CD4-positive, alpha-beta memory T cell (primary cell): ENCODE measurements around the gene TNNC1. TPM values are rescaled to one million over a fixed set of nuclear protein-coding genes. Genes with fewer than 3 reads are reported as not detected.

Source experiments
- CTCF ChIA-PET: fragments of 350-600 bp; sonication (Branson Sonifier 250); formaldehyde crosslinking; loops from one replicate; lab custom pipeline; 2021; ENCODE audit warnings: inconsistent platforms; ENCODE audit not compliant: partially characterized antibody; lab: Charles Lee
- POLR2A ChIA-PET: fragments of 350-600 bp; sonication (Branson Sonifier 250); formaldehyde crosslinking; loops from one replicate; lab custom pipeline; 2021; ENCODE audit not compliant: partially characterized antibody; lab: Charles Lee
- DNase-seq, 5 donors: peaks; one replicate each; pipeline versions ENCODE4 v3.0.0 to v3.0.0-alpha.2; 2020 to 2022; ENCODE audit warnings: mixed read lengths in 1 of 5
- H3K27ac ChIP-seq: one replicate; pipeline ENCODE4 v1.7.0; 2013; ENCODE audit warnings: low read depth, low read length
- H3K27me3 ChIP-seq: 2 replicates; pipeline ENCODE4 v1.7.0; 2013; ENCODE audit warnings: mild to moderate bottlenecking, low read length, moderate library complexity; ENCODE audit not compliant: insufficient read depth
- H3K36me3 ChIP-seq: 2 replicates; pipeline ENCODE4 v1.7.0; 2013; ENCODE audit warnings: mild to moderate bottlenecking, low read length, moderate library complexity; ENCODE audit not compliant: insufficient read depth
- H3K4me1 ChIP-seq: 2 replicates; pipeline ENCODE4 v1.7.0; 2013; ENCODE audit warnings: mild to moderate bottlenecking, low read length, moderate library complexity; ENCODE audit not compliant: insufficient read depth
- H3K4me3 ChIP-seq, 2 donors: one replicate each; pipeline ENCODE4 v1.7.0; 2013; ENCODE audit warnings: low read length in 2 of 2, mild to moderate bottlenecking in 1 of 2
- H3K9me3 ChIP-seq, 2 donors: one replicate each; pipeline ENCODE4 v1.7.0; 2013; ENCODE audit warnings: low read length in 2 of 2, control low read depth in 1 of 2; ENCODE audit not compliant: control insufficient read depth in 1 of 2
- H3K27ac Mint-ChIP-seq, 7 donors: one replicate each; pipeline ENCODE4 v1.8.0; 2020 to 2021; ENCODE audit warnings: mixed read lengths in 7 of 7, mild to moderate bottlenecking in 6 of 7, inconsistent platforms in 3 of 7, moderate library complexity in 3 of 7
- H3K27me3 Mint-ChIP-seq, 2 donors: one replicate each; pipeline ENCODE4 v1.8.0; 2020 to 2021; ENCODE audit warnings: mixed read lengths in 2 of 2
- H3K36me3 Mint-ChIP-seq, 2 donors: one replicate each; pipeline ENCODE4 v1.8.0; 2020 to 2021; ENCODE audit warnings: mixed read lengths in 2 of 2, inconsistent platforms in 1 of 2, mild to moderate bottlenecking in 1 of 2
- H3K4me1 Mint-ChIP-seq, 4 donors: one replicate each; pipeline ENCODE4 v1.8.0; 2020 to 2021; ENCODE audit warnings: mixed read lengths in 4 of 4, mild to moderate bottlenecking in 1 of 4
- H3K4me3 Mint-ChIP-seq, 8 donors: one replicate each; pipeline ENCODE4 v1.8.0; 2020 to 2021; ENCODE audit warnings: mixed read lengths in 8 of 8, mild to moderate bottlenecking in 7 of 8, moderate library complexity in 6 of 8, inconsistent platforms in 3 of 8
- H3K9me3 Mint-ChIP-seq, 8 donors: one replicate each; pipeline ENCODE4 v1.8.0; 2020 to 2021; ENCODE audit warnings: mixed read lengths in 8 of 8, mild to moderate bottlenecking in 5 of 8, inconsistent platforms in 3 of 8, moderate library complexity in 1 of 8
- intact Hi-C: fragments of 100-400 bp; cut with micrococcal nuclease; formaldehyde crosslinking; loops from one replicate; pipeline ENCODE4 v1.15.1; 2023
- polyA plus RNA-seq, 2 donors: library from polyadenylated mRNA; unstranded; fragments of 300-500 nt; fragmentation: Illumina TruSeq; gene quantifications; one replicate each; pipeline ENCODE4 v1.2.3, GENCODE V29; 2021
- total RNA-seq, 2 experiments: library from RNA; stranded (reverse); gene quantifications; one replicate each; pipeline ENCODE4 v1.2.3, GENCODE V29; 2021

TNNC1 gene
- total and polyA plus RNA-seq, 4 experiments from 2014 or later = 0.92 to 7.1 (median 5.3) TPM; not detected in 1

- no peaks in the 10 kb centered on the region for H3K27me3 ChIP-seq
- no peak overlapping the region for H3K27ac Mint-ChIP-seq
- no peaks in the 10 kb centered on the region for H3K9me3 Mint-ChIP-seq
- intact Hi-C loops = no loop called here
- CTCF ChIA-PET = no interaction called here
- no peaks in the 10 kb centered on the region for H3K9me3 ChIP-seq
- no peak overlapping the region for H3K27ac ChIP-seq
- no peak overlapping the region for H3K4me3 ChIP-seq
- H3K27me3 Mint-ChIP-seq = no peaks in the 10 kb centered on the region
- peaks cover 81% of the 10 kb centered on the region for H3K36me3 ChIP-seq
- no peak overlapping the region for H3K4me3 Mint-ChIP-seq
- H3K36me3 Mint-ChIP-seq = peaks cover 32 to 79% of the 10 kb centered on the region in 2 donors
- POLR2A ChIA-PET = no interaction called here
- H3K4me1 Mint-ChIP-seq = peaks cover 0 to 7% (median 3%) of the 10 kb centered on the region in 4 donors
- peaks cover 2% of the 10 kb centered on the region for H3K4me1 ChIP-seq
- DNase-seq = no peak
Measured at GRCh38 chr3:52402706-52403270, 51.1 kb downstream of the TNNC1 start.

- no peak for DNase-seq
- peaks cover 0 to 4% (median under 1%) of the 10 kb centered on the region in 4 donors for H3K4me1 Mint-ChIP-seq
- Histone ChIP-seq H3K36me3 (peaks cover 74% of the 10 kb centered on the region), H3K27ac (no peak overlapping the region), H3K4me1 (no peaks in the 10 kb centered on the region), H3K27me3 (no peaks in the 10 kb centered on the region), H3K4me3 (no peak overlapping the region), H3K9me3 (no peaks in the 10 kb centered on the region)
- intact Hi-C loops = no loop called here
- CTCF ChIA-PET = no interaction called here
- POLR2A ChIA-PET = no interaction called here
- no peaks in the 10 kb centered on the region for H3K9me3 Mint-ChIP-seq
- no peaks in the 10 kb centered on the region for H3K27me3 Mint-ChIP-seq
- H3K36me3 Mint-ChIP-seq = peaks cover 33 to 80% of the 10 kb centered on the region in 2 donors
- H3K27ac Mint-ChIP-seq = no peak overlapping the region
- no peak overlapping the region for H3K4me3 Mint-ChIP-seq
Measured at GRCh38 chr3:52402101-52402521, 51.7 kb downstream of the TNNC1 start.

- no peaks in the 10 kb centered on the region for H3K4me1 ChIP-seq
- POLR2A ChIA-PET = no interaction called here
- no peak overlapping the region for H3K27ac Mint-ChIP-seq
- intact Hi-C loops = no loop called here
- H3K36me3 ChIP-seq = peaks cover 69% of the 10 kb centered on the region
- H3K4me3 ChIP-seq = no peak overlapping the region
- H3K27me3 ChIP-seq = no peaks in the 10 kb centered on the region
- no peak overlapping the region for H3K27ac ChIP-seq
- H3K9me3 ChIP-seq = no peaks in the 10 kb centered on the region
- H3K27me3 Mint-ChIP-seq = no peaks in the 10 kb centered on the region
- H3K36me3 Mint-ChIP-seq = peaks cover 33 to 79% of the 10 kb centered on the region in 2 donors
- CTCF ChIA-PET = no interaction called here
- H3K4me3 Mint-ChIP-seq = no peak overlapping the region
- H3K9me3 Mint-ChIP-seq = no peaks in the 10 kb centered on the region
- peaks cover 0 to 2% (median 0%) of the 10 kb centered on the region in 4 donors for H3K4me1 Mint-ChIP-seq
- DNase-seq = no peak
Measured at GRCh38 chr3:52401551-52401950, 52.3 kb downstream of the TNNC1 start.

Other genes starting within 250 kb of the TNNC1 start
- gene TLR9, start 228.4 kb downstream of the TNNC1 start, total RNA-seq = 1 to 10 TPM; 2.3 to 3.0 TPM
- gene TLR9, start 228.4 kb downstream of the TNNC1 start, polyA plus RNA-seq = not detected
- 10 to 100 TPM; 69.3 to 76.1 TPM for gene TWF2, start 214.9 kb downstream of the TNNC1 start, total RNA-seq
- 100 to 1,000 TPM; 122 to 124 TPM for gene TWF2, start 214.9 kb downstream of the TNNC1 start, polyA plus RNA-seq
- 10 to 100 TPM; 70.2 to 81.1 TPM for gene PPM1M, start 208.3 kb downstream of the TNNC1 start, total RNA-seq
- 10 to 100 TPM; 52.0 to 85.3 TPM for gene PPM1M, start 208.3 kb downstream of the TNNC1 start, polyA plus RNA-seq
- gene WDR82, start 175.4 kb downstream of the TNNC1 start, total RNA-seq = 100 to 1,000 TPM; 149 to 150 TPM
- 100 to 1,000 TPM in 1 of 2 donors, 10 to 100 TPM in 1; 62.3 to 143 TPM for gene WDR82, start 175.4 kb downstream of the TNNC1 start, polyA plus RNA-seq
- gene GLYCTK, start 166.2 kb downstream of the TNNC1 start, total RNA-seq = 10 to 100 TPM; 29.4 to 35.1 TPM
- gene GLYCTK, start 166.2 kb downstream of the TNNC1 start, polyA plus RNA-seq = 1 to 10 TPM; 4.9 to 9.7 TPM
- 10 to 100 TPM; 45.1 to 49.8 TPM for gene DNAH1, start 137.7 kb downstream of the TNNC1 start, total RNA-seq
- 1 to 10 TPM in 1 of 2 donors, under 1 TPM in 1; 0.02 to 1.2 TPM for gene DNAH1, start 137.7 kb downstream of the TNNC1 start, polyA plus RNA-seq
- gene BAP1, start 44.0 kb downstream of the TNNC1 start, total RNA-seq = 10 to 100 TPM; 77.2 to 88.8 TPM
- gene BAP1, start 44.0 kb downstream of the TNNC1 start, polyA plus RNA-seq = 10 to 100 TPM; 10.0 to 26.9 TPM
- 10 to 100 TPM; 13.3 to 15.1 TPM for gene PHF7, start 43.4 kb downstream of the TNNC1 start, total RNA-seq
- 10 to 100 TPM in 1 of 2 donors, 1 to 10 TPM in 1; 4.6 to 10.2 TPM for gene PHF7, start 43.4 kb downstream of the TNNC1 start, polyA plus RNA-seq
- gene SEMA3G, start 8.9 kb downstream of the TNNC1 start, total RNA-seq = under 1 TPM; 0.17 to 0.22 TPM
- gene SEMA3G, start 8.9 kb downstream of the TNNC1 start, polyA plus RNA-seq = under 1 TPM in 1 of 2 donors, not detected in 1; 0.29 TPM
- gene NISCH, start 1.6 kb upstream of the TNNC1 start, total RNA-seq = 100 to 1,000 TPM; 189 to 205 TPM
- 10 to 100 TPM; 10.2 to 25.8 TPM for gene NISCH, start 1.6 kb upstream of the TNNC1 start, polyA plus RNA-seq
- 10 to 100 TPM; 11.3 to 13.9 TPM for gene STAB1, start 41.3 kb upstream of the TNNC1 start, total RNA-seq
- gene STAB1, start 41.3 kb upstream of the TNNC1 start, polyA plus RNA-seq = not detected
- gene NT5DC2, start 79.8 kb upstream of the TNNC1 start, total RNA-seq = 1 to 10 TPM; 5.5 to 5.8 TPM
- gene NT5DC2, start 79.8 kb upstream of the TNNC1 start, polyA plus RNA-seq = 1 to 10 TPM in 1 of 2 donors, not detected in 1; 1.3 TPM
- gene UQCC5, start 82.6 kb upstream of the TNNC1 start, total RNA-seq = 10 to 100 TPM; 12.1 to 13.2 TPM
- gene UQCC5, start 82.6 kb upstream of the TNNC1 start, polyA plus RNA-seq = 10 to 100 TPM; 26.5 to 27.1 TPM
- gene PBRM1, start 231.9 kb upstream of the TNNC1 start, total RNA-seq = 10 to 100 TPM; 74.2 to 78.5 TPM
- gene PBRM1, start 231.9 kb upstream of the TNNC1 start, polyA plus RNA-seq = 10 to 100 TPM; 67.9 to 91.6 TPM
- 10 to 100 TPM; 80.3 to 88.4 TPM for gene GNL3, start 232.0 kb upstream of the TNNC1 start, total RNA-seq
- gene GNL3, start 232.0 kb upstream of the TNNC1 start, polyA plus RNA-seq = 10 to 100 TPM; 47.9 to 70.1 TPM